MM.1S (cell line): Measurements from ENCODE around the gene SDC1.

Experiments used
- EZH2 ChIP-seq: fragments of 300-600 bp; sonication (generic); optimal IDR thresholded peaks from 2 replicates; pipeline ENCODE3; 2017; ENCODE audit warnings: low read depth, mild to moderate bottlenecking, antibody characterized with exemption, low read length, mixed read lengths
- EZH2phosphoT487 ChIP-seq: fragments of 300-600 bp; sonication (generic); IDR thresholded peaks from 2 replicates; pipeline ENCODE4 v1.6.1; 2018; ENCODE audit warnings: antibody characterized with exemption, low read length
- TF ChIP-seq, protein P1 (sequence below): fragments of 300-600 bp; sonication (generic); IDR thresholded peaks from 2 replicates; pipeline ENCODE4 v1.5.1; 2016; ENCODE audit warnings: antibody characterized with exemption, low read length, mixed read lengths

DNA sequence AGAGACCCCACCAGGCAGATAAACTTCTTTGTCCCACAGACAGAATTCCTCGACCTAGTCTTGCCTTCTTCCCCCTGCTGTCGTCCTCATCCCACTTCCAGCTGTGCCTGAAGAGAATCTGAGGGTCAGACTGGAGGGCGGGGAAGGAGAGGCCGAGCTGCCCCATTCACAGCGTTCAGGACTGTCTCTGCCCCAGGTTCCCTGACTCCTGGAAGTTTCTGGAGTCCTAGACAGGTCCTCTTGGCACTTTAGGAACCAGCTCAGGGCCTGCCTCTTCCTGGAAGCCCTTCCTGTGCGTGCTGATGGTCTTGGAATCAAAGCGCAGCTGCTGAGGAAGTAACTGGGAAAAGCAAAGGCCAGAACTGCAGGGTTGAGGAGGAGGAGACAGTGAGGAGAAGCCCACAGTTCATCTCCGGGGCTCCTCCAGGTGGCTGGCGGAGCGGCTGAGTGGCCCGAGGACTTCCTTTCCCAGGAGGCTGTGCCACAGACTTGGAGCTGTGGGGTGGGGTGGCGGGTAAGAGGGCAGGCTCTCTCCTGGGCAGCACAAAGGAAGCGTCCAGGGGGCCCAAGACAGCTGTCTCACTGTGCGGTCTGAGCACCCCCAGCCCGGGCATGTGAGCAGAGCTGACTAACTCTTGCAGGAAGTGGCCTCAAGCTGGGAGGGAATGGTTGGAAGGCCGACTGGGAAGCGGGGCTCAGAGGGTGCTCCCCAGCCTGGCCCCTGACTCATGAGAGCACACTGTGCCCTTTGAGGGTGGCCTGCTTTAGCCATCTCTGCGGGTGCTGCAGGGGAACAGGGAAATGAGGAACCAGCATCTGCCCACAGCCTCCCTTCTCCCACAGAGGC, 39.5 kb downstream of the SDC1 start:
- TF ChIP-seq, protein P1, sequence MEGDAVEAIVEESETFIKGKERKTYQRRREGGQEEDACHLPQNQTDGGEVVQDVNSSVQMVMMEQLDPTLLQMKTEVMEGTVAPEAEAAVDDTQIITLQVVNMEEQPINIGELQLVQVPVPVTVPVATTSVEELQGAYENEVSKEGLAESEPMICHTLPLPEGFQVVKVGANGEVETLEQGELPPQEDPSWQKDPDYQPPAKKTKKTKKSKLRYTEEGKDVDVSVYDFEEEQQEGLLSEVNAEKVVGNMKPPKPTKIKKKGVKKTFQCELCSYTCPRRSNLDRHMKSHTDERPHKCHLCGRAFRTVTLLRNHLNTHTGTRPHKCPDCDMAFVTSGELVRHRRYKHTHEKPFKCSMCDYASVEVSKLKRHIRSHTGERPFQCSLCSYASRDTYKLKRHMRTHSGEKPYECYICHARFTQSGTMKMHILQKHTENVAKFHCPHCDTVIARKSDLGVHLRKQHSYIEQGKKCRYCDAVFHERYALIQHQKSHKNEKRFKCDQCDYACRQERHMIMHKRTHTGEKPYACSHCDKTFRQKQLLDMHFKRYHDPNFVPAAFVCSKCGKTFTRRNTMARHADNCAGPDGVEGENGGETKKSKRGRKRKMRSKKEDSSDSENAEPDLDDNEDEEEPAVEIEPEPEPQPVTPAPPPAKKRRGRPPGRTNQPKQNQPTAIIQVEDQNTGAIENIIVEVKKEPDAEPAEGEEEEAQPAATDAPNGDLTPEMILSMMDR = no peak
- TF ChIP-seq EZH2 (no peak), EZH2phosphoT487 (no peak)
